Stimulated activated naive CD4-positive, alpha-beta T cell (primary cell): ENCODE data around the gene DTNB.
A peak's percentile ranks its signal among the peaks of the same experiment; 100 is the strongest.
"Not testable (repeated sequence)": the region's sequence is repeated elsewhere in the genome, so short reads cannot be mapped to it uniquely, and the experiment has no call there.

Source experiments
- DNase-seq, 6 experiments: peaks; one replicate each; lab custom pipeline; 2025; lab: John Stamatoyannopoulos, UW

Gene DTNB

GRCh38 chr2:25543939-25544338 lies 129.4 kb downstream of the DTNB start:
- DNase-seq = no peak

GRCh38 chr2:25541378-25541777 lies 132.0 kb downstream of the DTNB start:
- DNase-seq = no peak

- DNase-seq = no peak
Measured at GRCh38 chr2:25539136-25539535, 134.2 kb downstream of the DTNB start.

GRCh38 chr2:25537526-25537925 lies 135.9 kb downstream of the DTNB start:
- no peak for DNase-seq

GRCh38 chr2:25535411-25536289 lies 137.7 kb downstream of the DTNB start:
- not testable (repeated sequence) for DNase-seq

GRCh38 chr2:25534937-25535336 lies 138.4 kb downstream of the DTNB start:
- DNase-seq = not testable (repeated sequence)

- DNase-seq = no peak
Measured at GRCh38 chr2:25534455-25534854, 138.9 kb downstream of the DTNB start.

- DNase-seq = not testable (repeated sequence)
Measured at GRCh38 chr2:25533771-25534170, 139.6 kb downstream of the DTNB start.

GRCh38 chr2:25532521-25532920 lies 140.9 kb downstream of the DTNB start:
- DNase-seq = no peak

GRCh38 chr2:25529034-25529433 lies 144.3 kb downstream of the DTNB start:
- no peak for DNase-seq

- no peak for DNase-seq
Measured at GRCh38 chr2:25528173-25528572, 145.2 kb downstream of the DTNB start.

GRCh38 chr2:25524507-25524906 lies 148.9 kb downstream of the DTNB start:
- DNase-seq = no peak

GRCh38 chr2:25523060-25523459 lies 150.3 kb downstream of the DTNB start:
- DNase-seq = no peak

GRCh38 chr2:25521665-25522387 lies 151.6 kb downstream of the DTNB start:
- peak in 5 of 6 experiments; percentile 1 to 78 (median 66) for DNase-seq

- DNase-seq = no peak
Measured at GRCh38 chr2:25521126-25521525, 152.3 kb downstream of the DTNB start.

GRCh38 chr2:25517701-25518100 lies 155.7 kb downstream of the DTNB start:
- no peak for DNase-seq

- no peak for DNase-seq
Measured at GRCh38 chr2:25514043-25514637, 159.2 kb downstream of the DTNB start.

- DNase-seq = no peak
Measured at GRCh38 chr2:25512707-25513106, 160.7 kb downstream of the DTNB start.

GRCh38 chr2:25506226-25506625 lies 167.2 kb downstream of the DTNB start:
- no peak for DNase-seq

GRCh38 chr2:25505622-25506021 lies 167.8 kb downstream of the DTNB start:
- no peak for DNase-seq

GRCh38 chr2:25505182-25505581 lies 168.2 kb downstream of the DTNB start:
- DNase-seq = no peak

- no peak for DNase-seq
Measured at GRCh38 chr2:25504266-25504665, 169.1 kb downstream of the DTNB start.

GRCh38 chr2:25499157-25499556 lies 174.2 kb downstream of the DTNB start:
- DNase-seq = no peak
